H9 (cell line): ENCODE data around the gene UBQLN3. TPM values are rescaled to one million over a fixed set of nuclear protein-coding genes. Genes with fewer than 3 reads are reported as not detected.

Experiments used
- DNase-seq: peaks from one replicate; pipeline ENCODE4 v3.0.0-alpha.2; 2017
- H2AFZ ChIP-seq: one replicate; pipeline ENCODE4 v1.6.1; 2013; ENCODE audit warnings: mild to moderate bottlenecking, low read length, control low read depth, moderate library complexity
- H2AK5ac ChIP-seq: 2 replicates; pipeline ENCODE4 v1.6.1; 2013; ENCODE audit warnings: low read length, control low read depth, mixed read lengths; ENCODE audit not compliant: insufficient read length
- H2BK120ac ChIP-seq: one replicate; pipeline ENCODE4 v1.6.1; 2013; ENCODE audit warnings: low read depth, mild to moderate bottlenecking, low read length, control low read depth, inconsistent platforms; ENCODE audit not compliant: poor library complexity, severe bottlenecking
- H2BK12ac ChIP-seq: 2 replicates; pipeline ENCODE4 v1.6.1; 2013; ENCODE audit warnings: low read length, control low read depth, mixed read lengths, low read depth; ENCODE audit not compliant: insufficient read length
- H2BK15ac ChIP-seq: 2 replicates; pipeline ENCODE4 v1.6.1; 2013; ENCODE audit warnings: low read depth, low read length, control low read depth
- H2BK20ac ChIP-seq: one replicate; pipeline ENCODE4 v1.6.1; 2013; ENCODE audit warnings: low read depth, mild to moderate bottlenecking, low read length, control low read depth, inconsistent platforms; ENCODE audit not compliant: poor library complexity, severe bottlenecking
- H2BK5ac ChIP-seq: 2 replicates; pipeline ENCODE4 v1.6.1; 2013; ENCODE audit warnings: low read length, control low read depth, mixed read lengths; ENCODE audit not compliant: insufficient read length
- H3K14ac ChIP-seq: 2 replicates; pipeline ENCODE4 v1.6.1; 2013; ENCODE audit warnings: low read length, control low read depth; ENCODE audit not compliant: insufficient read depth
- H3K18ac ChIP-seq: 2 replicates; pipeline ENCODE4 v1.6.1; 2013; ENCODE audit warnings: low read depth, mild to moderate bottlenecking, mixed read lengths, low read length, control low read depth; ENCODE audit not compliant: insufficient read length
- H3K23ac ChIP-seq: 2 replicates; pipeline ENCODE4 v1.6.1; 2013; ENCODE audit warnings: low read length, control low read depth, mixed read lengths, low read depth; ENCODE audit not compliant: insufficient read length
- H3K23me2 ChIP-seq: 2 replicates; pipeline ENCODE4 v1.6.1; 2013; ENCODE audit warnings: low read depth, mild to moderate bottlenecking, mixed read lengths, low read length, control low read depth; ENCODE audit not compliant: insufficient read length, poor library complexity, severe bottlenecking
- H3K27ac ChIP-seq: 2 replicates; pipeline ENCODE4 v1.5.1; 2013; ENCODE audit warnings: low read length, control low read depth, mixed read lengths, low read depth; ENCODE audit not compliant: insufficient read length
- H3K27me3 ChIP-seq: 2 replicates; pipeline ENCODE4 v1.6.1; 2013; ENCODE audit warnings: low read length, control low read depth, inconsistent platforms; ENCODE audit not compliant: insufficient read depth
- H3K4ac ChIP-seq: 2 replicates; pipeline ENCODE4 v1.6.1; 2013; ENCODE audit warnings: low read depth, mild to moderate bottlenecking, control low read depth, inconsistent platforms, low read length, moderate library complexity
- H3K4me1 ChIP-seq: 2 replicates; pipeline ENCODE4 v1.6.1; 2013; ENCODE audit warnings: low read length, control low read depth, inconsistent platforms; ENCODE audit not compliant: insufficient read depth
- H3K4me2 ChIP-seq: 2 replicates; pipeline ENCODE4 v1.6.1; 2013; ENCODE audit warnings: low read length, control low read depth, mixed read lengths; ENCODE audit not compliant: insufficient read length, insufficient read depth
- H3K56ac ChIP-seq: 2 replicates; pipeline ENCODE4 v1.6.1; 2013; ENCODE audit warnings: low read depth, mild to moderate bottlenecking, mixed read lengths, low read length, control low read depth; ENCODE audit not compliant: insufficient read length
- H3K79me1 ChIP-seq: 2 replicates; pipeline ENCODE4 v1.6.1; 2013; ENCODE audit warnings: low read depth, mild to moderate bottlenecking, moderate library complexity, low read length, control low read depth, inconsistent platforms; ENCODE audit not compliant: insufficient read depth, poor library complexity, severe bottlenecking
- H3K79me2 ChIP-seq: 2 replicates; pipeline ENCODE4 v1.6.1; 2013; ENCODE audit warnings: low read length, control low read depth, inconsistent platforms; ENCODE audit not compliant: insufficient read depth
- H3K9ac ChIP-seq: 2 replicates; pipeline ENCODE4 v1.6.1; 2013; ENCODE audit warnings: low read length, control low read depth, mixed read lengths; ENCODE audit not compliant: insufficient read length; ENCODE audit errors: extremely low read depth
- H3K9me3 ChIP-seq: one replicate; pipeline ENCODE4 v1.6.1; 2013; ENCODE audit warnings: low read depth, low read length, inconsistent platforms; ENCODE audit not compliant: control insufficient read depth
- H3T11ph ChIP-seq: one replicate; pipeline ENCODE4 v1.6.1; 2013; ENCODE audit warnings: mild to moderate bottlenecking, low read length, control low read depth, inconsistent platforms
- H4K20me1 ChIP-seq: one replicate; pipeline ENCODE4 v1.6.1; 2013; ENCODE audit not compliant: control insufficient read depth, insufficient read length, insufficient read depth
- H4K5ac ChIP-seq: 2 replicates; pipeline ENCODE4 v1.6.1; 2013; ENCODE audit warnings: low read depth, mild to moderate bottlenecking, mixed read lengths, low read length, control low read depth; ENCODE audit not compliant: insufficient read length
- H4K8ac ChIP-seq: replicated peaks from 2 replicates; pipeline ENCODE4 v1.6.1; 2013; ENCODE audit warnings: low read length, control low read depth, mixed read lengths, low read depth; ENCODE audit not compliant: insufficient read length
- H4K91ac ChIP-seq: 2 replicates; pipeline ENCODE4 v1.6.1; 2013; ENCODE audit warnings: low read depth, mild to moderate bottlenecking, moderate library complexity, mixed read lengths, low read length, control low read depth; ENCODE audit not compliant: insufficient read length
- H3K27ac Mint-ChIP-seq, 3 experiments: 2 replicates in 2 of 3; 3 replicates in 1 of 3; pipeline ENCODE4 v1.8.0; 2020 to 2021; ENCODE audit warnings: mixed read lengths in 3 of 3, mild to moderate bottlenecking in 1 of 3, moderate library complexity in 1 of 3
- H3K27me3 Mint-ChIP-seq: 2 replicates; pipeline ENCODE4 v1.8.0; 2021; ENCODE audit warnings: low read depth, mild to moderate bottlenecking, moderate library complexity, mixed read lengths
- H3K36me3 Mint-ChIP-seq, 3 experiments: 2 replicates in 2 of 3; 3 replicates in 1 of 3; pipeline ENCODE4 v1.8.0; 2020 to 2021; ENCODE audit warnings: low read depth in 3 of 3, mixed read lengths in 3 of 3; ENCODE audit not compliant: insufficient read depth in 1 of 3
- H3K4me1 Mint-ChIP-seq, 2 experiments: 2 replicates each; pipeline ENCODE4 v1.8.0; 2020; ENCODE audit warnings: mixed read lengths in 2 of 2
- H3K4me3 Mint-ChIP-seq, 2 experiments: 2 replicates in 1 of 2; 3 replicates in 1 of 2; pipeline ENCODE4 v1.8.0; 2020 to 2021; ENCODE audit warnings: mild to moderate bottlenecking in 2 of 2, mixed read lengths in 2 of 2, moderate library complexity in 1 of 2
- H3K9me3 Mint-ChIP-seq, 2 experiments: 2 replicates in 1 of 2; 3 replicates in 1 of 2; pipeline ENCODE4 v1.8.0; 2020; ENCODE audit warnings: mild to moderate bottlenecking in 2 of 2, mixed read lengths in 2 of 2, moderate library complexity in 1 of 2
- CTCF ChIP-seq: fragments of 200-600 bp; sonication (generic); conservative IDR thresholded peaks from 3 replicates; pipeline ENCODE4 v1.8.0; 2021; ENCODE audit warnings: antibody characterized with exemption, mild to moderate bottlenecking
- WGBS: extraction: QIAGEN DNeasy Blood & Tissue Kit; methylation state at CpG from one replicate; pipeline ENCODE4 v1.1.7; 2013; ENCODE audit warnings: missing lambda C conversion rate, low lambda C conversion rate, mixed read lengths; ENCODE audit not compliant: insufficient read length; ENCODE audit errors: extremely low coverage; 5-methylcytosine and 5-hydroxymethylcytosine counted together
- total RNA-seq: library from RNA; stranded (reverse); gene quantifications from 2 replicates; pipeline ENCODE4 v1.2.1, GENCODE V29; 2021

The UBQLN3 gene
- total RNA-seq, 1 experiment from 2014 or later, result not detected

GRCh38 chr11:5524756-5525155, 15.0 kb upstream of the UBQLN3 start:
- Histone ChIP-seq H3K23ac (no peak overlapping the region), H3K4me2 (no peak overlapping the region), H2BK5ac (no peak overlapping the region), H4K91ac (no peak overlapping the region), H3K27ac (no peak overlapping the region), H3K23me2 (no peaks in the 10 kb centered on the region), H4K8ac (no peak overlapping the region), H3K27me3 (no peaks in the 10 kb centered on the region), H3K18ac (no peak overlapping the region), H2BK120ac (no peak overlapping the region), H2BK15ac (no peak overlapping the region), H3T11ph (no peak overlapping the region), H3K56ac (no peak overlapping the region), H2BK12ac (no peak overlapping the region), H3K79me1 (no peaks in the 10 kb centered on the region), H3K9me3 (no peaks in the 10 kb centered on the region), H3K9ac (no peak overlapping the region), H3K14ac (no peak overlapping the region), H2AK5ac (no peak overlapping the region), H4K20me1 (no peaks in the 10 kb centered on the region), H2AFZ (no peak overlapping the region), H4K5ac (no peak overlapping the region), H2BK20ac (no peak overlapping the region), H3K4ac (no peak overlapping the region), H3K4me1 (no peaks in the 10 kb centered on the region; the same call in 1 of the 2 replicates), H3K79me2 (no peaks in the 10 kb centered on the region)
- H3K4me1 Mint-ChIP-seq, result peaks cover 12 to 14% of the 10 kb centered on the region in 2 experiments
- DNase-seq, result no peak
- 0 out of 7 replicates have a peak overlapping the region, but pooled peaks of 1 of the 3 experiments have one; percentile 34 for H3K27ac Mint-ChIP-seq
- peaks cover 32% of the 10 kb centered on the region for H3K27me3 Mint-ChIP-seq
- H3K4me3 Mint-ChIP-seq, result peak overlapping the region in 1 of 2 experiments; percentile 2; a peak in 1 of 5 replicates
- no peak for TF ChIP-seq CTCF
- no peaks in the 10 kb centered on the region for H3K9me3 Mint-ChIP-seq
- H3K36me3 Mint-ChIP-seq, result no peaks in the 10 kb centered on the region
- no CpG with 5 or more reads among the region's 3 CpGs for WGBS
